Neural cell (in vitro differentiated cells): ENCODE measurements around the gene SUN5. TPM values are rescaled to one million over a fixed set of nuclear protein-coding genes. Genes with fewer than 3 reads are reported as not detected.

Experiments
- H2AFZ ChIP-seq: fragments of 200-600, 300-800 bp; sonication (generic), shearing (Covaris generic); 2 replicates; pipeline ENCODE4 v1.6.0; 2014; ENCODE audit warnings: low read depth, mild to moderate bottlenecking, antibody characterized with exemption, low read length, moderate library complexity
- H3F3A ChIP-seq: fragments of 200-600 bp; shearing (Covaris generic); 2 replicates; pipeline ENCODE4 v1.6.1; 2016; ENCODE audit warnings: mild to moderate bottlenecking, moderate library complexity, mixed read lengths, antibody characterized with exemption, low read length; ENCODE audit not compliant: insufficient read depth, poor library complexity, severe bottlenecking
- H3K27ac ChIP-seq: fragments of 200-600, 300-800 bp; sonication (generic), shearing (Covaris generic); 2 replicates; pipeline ENCODE4 v1.5.1; 2014; ENCODE audit warnings: mild to moderate bottlenecking, low read length, moderate library complexity
- H3K27me3 ChIP-seq: fragments of 300-800, 200-600 bp; sonication (generic), shearing (Covaris generic); 2 replicates; pipeline ENCODE4 v1.6.0; 2014; ENCODE audit warnings: mild to moderate bottlenecking, low read depth, low read length, moderate library complexity; ENCODE audit not compliant: insufficient read depth
- H3K36me3 ChIP-seq: fragments of 300-800, 200-600 bp; sonication (generic), shearing (Covaris generic); 2 replicates; pipeline ENCODE4 v1.5.1; 2014; ENCODE audit warnings: mild to moderate bottlenecking, antibody characterized with exemption, low read length, moderate library complexity; ENCODE audit not compliant: insufficient read depth
- H3K4me2 ChIP-seq: fragments of 300-800, 200-600 bp; sonication (generic), shearing (Covaris generic); 2 replicates; pipeline ENCODE4 v1.6.0; 2014; ENCODE audit warnings: mild to moderate bottlenecking, low read length
- H3K4me3 ChIP-seq: fragments of 300-800, 200-600 bp; sonication (generic), shearing (Covaris generic); 2 replicates; pipeline ENCODE4 v1.5.1; 2014; ENCODE audit warnings: mild to moderate bottlenecking, low read length, moderate library complexity
- H3K79me2 ChIP-seq: fragments of 200-600 bp; shearing (Covaris generic); replicated peaks from 2 replicates; pipeline ENCODE4 v1.6.0; 2014; ENCODE audit warnings: mild to moderate bottlenecking, low read length, moderate library complexity; ENCODE audit not compliant: insufficient read depth
- H3K9ac ChIP-seq: fragments of 300-800, 200-600 bp; sonication (generic), shearing (Covaris generic); 2 replicates; pipeline ENCODE4 v1.6.1; 2016; ENCODE audit warnings: mild to moderate bottlenecking, low read length, mixed read lengths
- H3K9me2 ChIP-seq: fragments of 200-600 bp; shearing (Covaris generic); 2 replicates; pipeline ENCODE4 v1.6.1; 2016; ENCODE audit warnings: mild to moderate bottlenecking, low read length, mixed read lengths; ENCODE audit not compliant: insufficient read depth
- H3K9me3 ChIP-seq: fragments of 200-600, 300-800 bp; sonication (generic), shearing (Covaris generic); 2 replicates; pipeline ENCODE4 v1.6.1; 2016; ENCODE audit warnings: mild to moderate bottlenecking, mixed run types, low read length, moderate library complexity, mixed read lengths
- H4K20me1 ChIP-seq: fragments of 200-600 bp; shearing (Covaris generic); 2 replicates; pipeline ENCODE4 v1.6.1; 2016; ENCODE audit warnings: mild to moderate bottlenecking, mixed run types; ENCODE audit not compliant: insufficient read depth
- EP300 ChIP-seq: fragments of 450-650 bp; conservative IDR thresholded peaks from 2 replicates; pipeline ENCODE4 v1.6.1; 2014; ENCODE audit warnings: antibody characterized with exemption, mild to moderate bottlenecking, moderate library complexity; ENCODE audit not compliant: poor library complexity, severe bottlenecking
- EZH2 ChIP-seq: fragments of 200-600, 300-800 bp; shearing (Covaris generic), sonication (generic); IDR thresholded peaks from 2 replicates; pipeline ENCODE4 v1.6.1; 2014; ENCODE audit warnings: antibody characterized with exemption, low read length, borderline replicate concordance, mild to moderate bottlenecking; ENCODE audit not compliant: insufficient read depth, poor library complexity, severe bottlenecking
- MXI1 ChIP-seq: fragments of 450-650 bp; conservative IDR thresholded peaks from 2 replicates; pipeline ENCODE4 v1.6.1; 2014; ENCODE audit warnings: antibody characterized with exemption, mild to moderate bottlenecking; ENCODE audit not compliant: poor library complexity, severe bottlenecking
- POLR2AphosphoS5 ChIP-seq: IDR thresholded peaks from 2 replicates; pipeline ENCODE4 v1.6.1; 2012
- RAD21 ChIP-seq: fragments of 450-650 bp; conservative IDR thresholded peaks from 2 replicates; pipeline ENCODE4 v1.6.1; 2014; ENCODE audit warnings: antibody characterized with exemption, mild to moderate bottlenecking, moderate library complexity
- SMC3 ChIP-seq: fragments of 450-650 bp; conservative IDR thresholded peaks from 2 replicates; pipeline ENCODE4 v1.6.1; 2014; ENCODE audit warnings: antibody characterized with exemption, mild to moderate bottlenecking, moderate library complexity; ENCODE audit not compliant: poor library complexity
- TAF1 ChIP-seq: IDR thresholded peaks from 2 replicates; pipeline ENCODE4 v1.6.1; 2012; ENCODE audit warnings: low read depth
- polyA plus RNA-seq: library from polyadenylated mRNA; depleted of rRNA; stranded (reverse); fragments of >200 nt; gene quantifications from 2 replicates; pipeline ENCODE4 v1.2.3, GENCODE V29; 2014
- TF ChIP-seq, protein P1 (sequence below): fragments of 450-650 bp; IDR thresholded peaks from 2 replicates; pipeline ENCODE4 v1.5.1; 2014; ENCODE audit warnings: antibody characterized with exemption, mild to moderate bottlenecking, moderate library complexity; ENCODE audit not compliant: poor library complexity, severe bottlenecking
- TF ChIP-seq, protein P2 (sequence below): IDR thresholded peaks from 2 replicates; pipeline ENCODE4 v1.6.1; 2012; ENCODE audit warnings: borderline replicate concordance

The SUN5 gene
- polyA plus RNA-seq, 1 donor from 2014 or later = not detected

DNA sequence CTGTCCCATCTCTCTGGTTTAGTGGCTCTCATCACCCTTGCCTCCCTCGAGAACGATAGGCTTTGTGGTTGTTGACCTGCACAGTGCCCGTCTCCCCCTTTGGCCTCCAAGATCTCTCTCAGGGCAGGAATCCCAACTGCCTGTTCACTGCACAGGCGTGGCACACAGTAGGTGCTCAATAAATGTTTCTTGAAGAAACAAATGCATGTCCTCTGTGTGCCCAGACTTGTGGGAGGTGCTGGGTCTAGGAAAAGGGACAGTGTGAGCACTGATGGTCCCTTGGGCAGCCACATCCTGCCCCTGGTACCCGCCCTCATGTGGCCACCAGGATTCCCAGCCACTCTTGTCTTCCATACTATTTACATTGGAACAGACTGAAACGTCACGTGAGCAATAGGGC, 24.6 kb upstream of the SUN5 start:
- no peaks in the 10 kb centered on the region for H3K79me2 ChIP-seq
- no peaks in the 10 kb centered on the region for H3K9me3 ChIP-seq
- H3K27ac ChIP-seq = no peak overlapping the region
- H2AFZ ChIP-seq = no peak overlapping the region
- no peak overlapping the region for H3K9ac ChIP-seq
- H3K4me2 ChIP-seq = no peak overlapping the region
- no peaks in the 10 kb centered on the region for H3K9me2 ChIP-seq
- no peaks in the 10 kb centered on the region for H4K20me1 ChIP-seq
- TF ChIP-seq MXI1 (no peak), EP300 (no peak), RAD21 (no peak), POLR2AphosphoS5 (no peak), SMC3 (no peak), TAF1 (no peak), EZH2 (no peak)
- TF ChIP-seq, protein P1, sequence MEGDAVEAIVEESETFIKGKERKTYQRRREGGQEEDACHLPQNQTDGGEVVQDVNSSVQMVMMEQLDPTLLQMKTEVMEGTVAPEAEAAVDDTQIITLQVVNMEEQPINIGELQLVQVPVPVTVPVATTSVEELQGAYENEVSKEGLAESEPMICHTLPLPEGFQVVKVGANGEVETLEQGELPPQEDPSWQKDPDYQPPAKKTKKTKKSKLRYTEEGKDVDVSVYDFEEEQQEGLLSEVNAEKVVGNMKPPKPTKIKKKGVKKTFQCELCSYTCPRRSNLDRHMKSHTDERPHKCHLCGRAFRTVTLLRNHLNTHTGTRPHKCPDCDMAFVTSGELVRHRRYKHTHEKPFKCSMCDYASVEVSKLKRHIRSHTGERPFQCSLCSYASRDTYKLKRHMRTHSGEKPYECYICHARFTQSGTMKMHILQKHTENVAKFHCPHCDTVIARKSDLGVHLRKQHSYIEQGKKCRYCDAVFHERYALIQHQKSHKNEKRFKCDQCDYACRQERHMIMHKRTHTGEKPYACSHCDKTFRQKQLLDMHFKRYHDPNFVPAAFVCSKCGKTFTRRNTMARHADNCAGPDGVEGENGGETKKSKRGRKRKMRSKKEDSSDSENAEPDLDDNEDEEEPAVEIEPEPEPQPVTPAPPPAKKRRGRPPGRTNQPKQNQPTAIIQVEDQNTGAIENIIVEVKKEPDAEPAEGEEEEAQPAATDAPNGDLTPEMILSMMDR = no peak
- TF ChIP-seq, protein P2, sequence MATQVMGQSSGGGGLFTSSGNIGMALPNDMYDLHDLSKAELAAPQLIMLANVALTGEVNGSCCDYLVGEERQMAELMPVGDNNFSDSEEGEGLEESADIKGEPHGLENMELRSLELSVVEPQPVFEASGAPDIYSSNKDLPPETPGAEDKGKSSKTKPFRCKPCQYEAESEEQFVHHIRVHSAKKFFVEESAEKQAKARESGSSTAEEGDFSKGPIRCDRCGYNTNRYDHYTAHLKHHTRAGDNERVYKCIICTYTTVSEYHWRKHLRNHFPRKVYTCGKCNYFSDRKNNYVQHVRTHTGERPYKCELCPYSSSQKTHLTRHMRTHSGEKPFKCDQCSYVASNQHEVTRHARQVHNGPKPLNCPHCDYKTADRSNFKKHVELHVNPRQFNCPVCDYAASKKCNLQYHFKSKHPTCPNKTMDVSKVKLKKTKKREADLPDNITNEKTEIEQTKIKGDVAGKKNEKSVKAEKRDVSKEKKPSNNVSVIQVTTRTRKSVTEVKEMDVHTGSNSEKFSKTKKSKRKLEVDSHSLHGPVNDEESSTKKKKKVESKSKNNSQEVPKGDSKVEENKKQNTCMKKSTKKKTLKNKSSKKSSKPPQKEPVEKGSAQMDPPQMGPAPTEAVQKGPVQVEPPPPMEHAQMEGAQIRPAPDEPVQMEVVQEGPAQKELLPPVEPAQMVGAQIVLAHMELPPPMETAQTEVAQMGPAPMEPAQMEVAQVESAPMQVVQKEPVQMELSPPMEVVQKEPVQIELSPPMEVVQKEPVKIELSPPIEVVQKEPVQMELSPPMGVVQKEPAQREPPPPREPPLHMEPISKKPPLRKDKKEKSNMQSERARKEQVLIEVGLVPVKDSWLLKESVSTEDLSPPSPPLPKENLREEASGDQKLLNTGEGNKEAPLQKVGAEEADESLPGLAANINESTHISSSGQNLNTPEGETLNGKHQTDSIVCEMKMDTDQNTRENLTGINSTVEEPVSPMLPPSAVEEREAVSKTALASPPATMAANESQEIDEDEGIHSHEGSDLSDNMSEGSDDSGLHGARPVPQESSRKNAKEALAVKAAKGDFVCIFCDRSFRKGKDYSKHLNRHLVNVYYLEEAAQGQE = no peak
- H3K27me3 ChIP-seq = no peaks in the 10 kb centered on the region
- H3K36me3 ChIP-seq = no peaks in the 10 kb centered on the region
- H3K4me3 ChIP-seq = no peak overlapping the region
- no peaks in the 10 kb centered on the region for H3F3A ChIP-seq

DNA sequence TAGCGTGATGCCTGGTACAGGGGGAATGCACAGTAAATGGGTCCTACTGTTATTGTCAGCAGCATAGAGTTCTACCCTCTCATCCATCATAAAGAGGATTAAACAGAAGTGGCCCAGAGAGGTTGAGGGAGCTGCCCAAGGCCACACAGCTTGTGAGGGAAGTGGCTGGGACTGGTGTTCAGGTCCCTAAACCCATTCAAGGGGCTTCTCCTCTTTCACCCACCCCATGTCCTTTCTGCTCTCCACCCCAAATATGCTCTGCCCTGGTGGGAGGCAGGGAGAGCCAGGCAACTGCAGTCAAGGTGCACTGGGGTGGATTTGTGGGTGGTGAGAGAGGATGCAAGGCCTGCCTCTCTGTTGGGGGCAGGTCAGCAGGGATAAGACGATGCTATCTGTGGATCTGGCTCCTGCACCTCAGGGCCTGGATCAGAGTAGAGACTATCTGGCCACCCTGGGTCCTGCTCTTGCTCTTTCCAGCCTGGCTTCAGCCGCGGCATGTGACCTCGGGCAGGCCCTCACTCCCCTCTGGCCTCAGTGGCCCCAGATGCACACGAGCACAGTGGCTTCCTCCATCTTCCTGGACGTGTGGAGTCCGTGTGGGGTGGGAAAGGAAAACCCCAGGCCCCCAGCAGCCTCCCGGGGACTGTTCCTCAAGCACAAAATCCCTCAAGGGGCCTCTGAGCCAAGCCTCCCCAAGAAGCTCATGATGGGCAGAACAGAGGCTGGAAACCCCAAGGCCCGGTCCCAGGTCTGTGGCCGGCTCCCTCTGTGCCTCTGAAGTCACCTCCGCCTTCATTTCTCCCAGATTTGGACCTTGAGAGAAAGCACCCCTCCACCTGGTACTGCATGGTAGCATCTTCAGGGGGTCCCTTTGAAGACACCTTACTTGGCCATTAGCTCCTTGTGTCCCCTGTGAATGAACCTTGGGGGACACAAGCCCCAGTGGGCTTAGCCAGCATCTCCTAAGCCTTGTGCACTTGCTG, 23.8 kb upstream of the SUN5 start:
- H3F3A ChIP-seq = no peaks in the 10 kb centered on the region
- no peak overlapping the region for H2AFZ ChIP-seq
- H3K36me3 ChIP-seq = no peaks in the 10 kb centered on the region
- H4K20me1 ChIP-seq = no peaks in the 10 kb centered on the region
- H3K27me3 ChIP-seq = no peaks in the 10 kb centered on the region
- no peak overlapping the region for H3K9ac ChIP-seq
- H3K9me2 ChIP-seq = no peaks in the 10 kb centered on the region
- H3K27ac ChIP-seq = no peak overlapping the region
- no peak overlapping the region for H3K4me3 ChIP-seq
- TF ChIP-seq, protein P2 = no peak
- TF ChIP-seq RAD21 = no peak
- no peak overlapping the region for H3K4me2 ChIP-seq
- H3K79me2 ChIP-seq = no peaks in the 10 kb centered on the region
- H3K9me3 ChIP-seq = no peaks in the 10 kb centered on the region
